GM12875 (cell line): Measurements from ENCODE around the gene GINS3.
"Not testable (repeated sequence)": the region's sequence is repeated elsewhere in the genome, so short reads cannot be mapped to it uniquely, and the experiment has no call there.

Experiments
- H3K4me3 ChIP-seq: one replicate; pipeline ENCODE4 v1.5.1; 2011; ENCODE audit warnings: low read depth, low read length, control low read depth
- TF ChIP-seq, protein P1 (sequence below): IDR thresholded peaks from 2 replicates; pipeline ENCODE4 v1.5.1; 2011; ENCODE audit warnings: low read depth, mild to moderate bottlenecking, control low read depth, inconsistent platforms, low read length, moderate library complexity, borderline replicate concordance; ENCODE audit not compliant: insufficient read depth

The GINS3 gene

DNA sequence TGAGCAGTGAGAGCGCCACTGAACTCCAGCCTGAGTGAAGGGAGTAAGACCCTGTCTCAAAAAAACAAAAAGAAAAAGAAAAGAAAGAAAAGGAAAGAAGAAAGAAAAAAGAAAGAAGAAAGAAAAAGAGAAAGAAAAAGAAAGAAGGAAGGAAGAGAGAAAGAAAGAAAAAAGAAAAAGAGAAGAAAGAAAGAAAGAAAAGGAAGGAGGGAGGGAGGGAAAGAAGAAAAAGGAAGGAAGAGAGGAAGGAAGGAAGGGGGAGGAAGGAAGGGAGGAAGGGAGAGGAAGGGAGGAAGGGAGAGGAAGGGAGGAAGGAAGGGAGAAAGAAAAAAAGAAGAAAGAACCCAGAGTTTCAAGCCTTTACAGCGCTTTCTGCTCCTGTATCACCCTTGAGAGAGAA, 19.1 kb downstream of the GINS3 start:
- TF ChIP-seq, protein P1, sequence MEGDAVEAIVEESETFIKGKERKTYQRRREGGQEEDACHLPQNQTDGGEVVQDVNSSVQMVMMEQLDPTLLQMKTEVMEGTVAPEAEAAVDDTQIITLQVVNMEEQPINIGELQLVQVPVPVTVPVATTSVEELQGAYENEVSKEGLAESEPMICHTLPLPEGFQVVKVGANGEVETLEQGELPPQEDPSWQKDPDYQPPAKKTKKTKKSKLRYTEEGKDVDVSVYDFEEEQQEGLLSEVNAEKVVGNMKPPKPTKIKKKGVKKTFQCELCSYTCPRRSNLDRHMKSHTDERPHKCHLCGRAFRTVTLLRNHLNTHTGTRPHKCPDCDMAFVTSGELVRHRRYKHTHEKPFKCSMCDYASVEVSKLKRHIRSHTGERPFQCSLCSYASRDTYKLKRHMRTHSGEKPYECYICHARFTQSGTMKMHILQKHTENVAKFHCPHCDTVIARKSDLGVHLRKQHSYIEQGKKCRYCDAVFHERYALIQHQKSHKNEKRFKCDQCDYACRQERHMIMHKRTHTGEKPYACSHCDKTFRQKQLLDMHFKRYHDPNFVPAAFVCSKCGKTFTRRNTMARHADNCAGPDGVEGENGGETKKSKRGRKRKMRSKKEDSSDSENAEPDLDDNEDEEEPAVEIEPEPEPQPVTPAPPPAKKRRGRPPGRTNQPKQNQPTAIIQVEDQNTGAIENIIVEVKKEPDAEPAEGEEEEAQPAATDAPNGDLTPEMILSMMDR, result no peak
- no peak overlapping the region for H3K4me3 ChIP-seq

GRCh38 chr16:58411736-58412614, 19.7 kb downstream of the GINS3 start:
- H3K4me3 ChIP-seq, result no peak overlapping the region
- TF ChIP-seq, protein P1, result no peak

- not testable (repeated sequence) for H3K4me3 ChIP-seq
Measured at GRCh38 chr16:58412615-58412970, 20.3 kb downstream of the GINS3 start.

DNA sequence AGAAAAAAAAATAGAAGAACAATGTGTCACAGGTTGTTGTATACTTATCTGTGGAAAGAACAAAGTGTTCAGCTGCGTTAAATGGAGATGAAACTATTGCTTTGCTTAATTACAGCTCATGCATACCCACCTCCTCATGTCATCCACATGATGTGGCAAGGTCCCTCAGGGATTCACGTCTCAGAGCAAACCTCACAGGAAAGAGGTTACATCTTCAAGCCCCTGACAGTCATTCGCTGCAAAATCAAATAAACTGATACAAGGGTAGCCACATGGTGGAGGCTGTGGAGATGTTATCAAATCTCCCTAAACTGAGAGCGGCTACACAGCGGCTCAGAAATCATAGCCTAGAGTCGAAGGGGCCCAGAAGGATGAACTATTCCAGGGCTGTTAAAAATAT, 21.1 kb downstream of the GINS3 start:
- TF ChIP-seq, protein P1, result no peak
- H3K4me3 ChIP-seq, result no peak overlapping the region

GRCh38 chr16:58415003-58415402, 22.7 kb downstream of the GINS3 start:
- TF ChIP-seq, protein P1, result no peak
- H3K4me3 ChIP-seq, result no peak overlapping the region

DNA sequence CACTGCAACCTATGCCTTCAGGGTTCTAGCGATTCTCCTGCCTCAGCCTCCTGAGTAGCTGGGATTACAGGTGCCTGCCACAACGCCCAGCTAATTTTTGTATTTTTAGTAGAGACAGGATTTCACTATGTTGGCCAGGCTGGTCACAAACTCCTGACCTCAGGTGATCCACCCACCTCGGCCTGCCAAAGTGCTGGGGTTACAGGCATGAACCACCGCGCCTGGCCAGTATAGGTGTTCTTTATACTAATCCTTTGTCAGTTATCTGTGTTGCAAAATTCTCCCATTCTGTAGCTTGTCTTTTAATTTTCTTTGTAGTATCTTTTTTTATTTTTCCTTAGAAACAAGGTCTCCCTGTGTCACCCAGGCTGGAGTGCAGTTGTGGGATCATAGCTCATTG, 23.7 kb downstream of the GINS3 start:
- not testable (repeated sequence) for H3K4me3 ChIP-seq

DNA sequence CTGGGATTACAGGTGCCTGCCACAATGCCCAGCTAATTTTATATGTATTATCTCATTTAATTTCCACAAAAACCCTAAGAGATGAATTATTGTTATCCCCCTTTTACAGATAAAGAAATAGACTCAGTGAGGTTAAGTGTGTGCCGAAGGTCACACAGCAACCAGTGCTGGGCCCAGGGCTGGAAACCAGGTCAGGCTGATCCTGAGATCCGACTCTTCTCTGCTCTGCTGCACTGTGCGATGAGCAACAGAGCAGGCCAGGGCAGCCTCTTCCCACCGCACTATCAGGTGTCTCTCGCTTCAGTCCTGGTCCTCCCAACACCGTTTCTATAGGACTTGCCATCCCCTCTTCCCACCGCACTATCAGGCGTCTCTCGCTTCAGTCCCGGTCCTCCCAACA, 24.8 kb downstream of the GINS3 start:
- TF ChIP-seq, protein P1, result no peak
- H3K4me3 ChIP-seq, result no peak overlapping the region

- no peak overlapping the region for H3K4me3 ChIP-seq
- TF ChIP-seq, protein P1, result no peak
Measured at GRCh38 chr16:58417600-58417999, 25.3 kb downstream of the GINS3 start.
